Activated T-helper 1 cell treated with anti-CD3 and anti-CD28 coated beads, Interleukin-2, amount 50 U/mL, for 16 hours (primary cell): ENCODE data around the gene AXDND1.

Experiments used
- DNase-seq, 2 donors: peaks; one replicate each; pipeline ENCODE4 v3.0.0-alpha.2; 2020; ENCODE audit warnings: low read depth in 1 of 2, low spot score in 1 of 2

Gene AXDND1

DNA sequence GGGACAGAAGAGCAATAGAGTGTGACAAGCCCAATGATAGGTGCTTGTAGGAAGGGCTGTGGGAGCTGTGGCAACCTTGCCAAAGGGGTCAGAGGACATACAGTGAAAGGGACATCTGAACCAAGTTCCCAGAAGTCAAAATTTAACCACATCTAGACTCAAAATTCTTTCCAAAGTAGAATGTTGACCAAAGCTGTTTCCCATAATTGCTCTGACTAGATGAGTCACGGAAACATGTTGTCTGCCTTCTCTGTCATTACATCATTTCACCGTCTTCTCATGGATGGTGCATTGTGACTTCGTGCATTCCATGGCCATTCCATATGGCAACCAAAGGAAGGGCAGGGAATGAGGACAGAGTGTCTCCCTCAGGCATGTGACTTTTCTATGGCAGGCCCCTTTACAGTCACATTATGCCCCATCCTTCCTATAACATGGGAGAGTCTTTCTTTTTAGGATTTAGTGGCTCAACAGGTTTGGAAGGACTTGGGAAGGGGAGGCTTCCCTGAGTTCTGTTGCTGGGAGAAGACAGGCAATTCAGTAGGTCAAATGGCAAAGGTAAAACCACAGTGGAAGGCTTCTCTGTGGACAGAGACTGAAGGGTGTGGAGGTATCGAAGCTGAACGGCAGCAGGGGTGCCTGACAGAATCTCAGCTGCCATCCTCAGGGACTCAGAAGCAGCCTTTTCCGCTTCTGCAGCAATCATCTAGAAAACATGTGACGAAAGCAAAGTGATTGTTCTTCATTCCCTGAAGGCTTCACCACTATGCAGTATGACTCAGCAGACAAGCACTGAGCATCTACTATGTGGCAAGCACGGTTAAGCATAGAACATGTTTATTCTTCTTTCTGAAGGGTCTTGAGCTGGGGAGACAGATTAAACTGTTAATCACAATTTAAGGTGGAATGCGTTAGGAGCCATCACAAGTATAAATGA lies 185.2 kb downstream of the AXDND1 start:
- no peak for DNase-seq

DNA sequence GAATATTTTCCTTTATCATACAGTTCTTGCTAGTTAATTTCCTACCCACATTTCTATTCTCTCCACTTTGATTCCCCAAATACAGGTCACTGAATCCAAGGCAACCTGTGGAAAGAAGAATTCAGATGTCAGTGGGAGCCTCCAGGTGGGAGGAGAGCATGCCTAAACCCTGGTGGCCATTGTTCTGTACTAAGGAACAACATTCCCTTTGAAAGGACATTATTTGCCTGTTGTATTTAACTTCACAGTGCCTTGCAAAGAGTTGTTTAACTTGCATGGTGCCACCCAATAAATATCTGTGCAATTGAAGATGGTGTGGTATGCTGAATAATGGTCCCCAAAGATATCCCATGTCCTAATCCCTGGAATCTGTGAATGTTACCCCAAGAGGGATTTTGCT lies 188.7 kb downstream of the AXDND1 start:
- DNase-seq, result no peak

GRCh38 chr1:179558078-179558477 lies 192.3 kb downstream of the AXDND1 start:
- no peak for DNase-seq

GRCh38 chr1:179575497-179576314 lies 209.9 kb downstream of the AXDND1 start, which contains the start of gene NPHS2:
NPHS2 (minus strand) TSS chr1:179575948; CDS start chr1:179575864, 84 bp downstream.
- DNase-seq, result no peak

DNA sequence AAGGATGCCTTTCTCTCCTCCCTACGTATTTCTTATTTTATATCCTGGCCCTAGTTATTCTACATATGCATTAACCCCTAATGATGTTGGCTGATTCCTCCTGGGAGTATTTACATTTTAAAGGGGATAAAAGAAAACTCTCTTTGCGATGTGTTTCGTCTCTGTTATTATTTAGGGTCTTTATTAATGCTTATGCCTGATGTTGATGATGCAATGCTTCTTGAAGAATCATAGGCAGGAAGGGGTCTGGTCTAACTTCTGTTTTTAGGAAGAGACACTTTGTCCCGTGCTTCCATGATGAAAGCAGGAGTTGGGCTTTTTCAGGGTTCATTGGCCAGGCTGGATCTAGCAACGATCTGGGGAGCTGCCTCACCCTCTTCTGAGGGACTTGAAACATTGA lies 210.7 kb downstream of the AXDND1 start:
- no peak for DNase-seq

GRCh38 chr1:179583771-179584320 lies 218.1 kb downstream of the AXDND1 start:
- no peak for DNase-seq

- no peak for DNase-seq
Observed at GRCh38 chr1:179586107-179586823, 220.5 kb downstream of the AXDND1 start.

GRCh38 chr1:179587336-179587735 lies 221.6 kb downstream of the AXDND1 start:
- no peak for DNase-seq

GRCh38 chr1:179588425-179589024 lies 222.8 kb downstream of the AXDND1 start:
- DNase-seq, result no peak

DNA sequence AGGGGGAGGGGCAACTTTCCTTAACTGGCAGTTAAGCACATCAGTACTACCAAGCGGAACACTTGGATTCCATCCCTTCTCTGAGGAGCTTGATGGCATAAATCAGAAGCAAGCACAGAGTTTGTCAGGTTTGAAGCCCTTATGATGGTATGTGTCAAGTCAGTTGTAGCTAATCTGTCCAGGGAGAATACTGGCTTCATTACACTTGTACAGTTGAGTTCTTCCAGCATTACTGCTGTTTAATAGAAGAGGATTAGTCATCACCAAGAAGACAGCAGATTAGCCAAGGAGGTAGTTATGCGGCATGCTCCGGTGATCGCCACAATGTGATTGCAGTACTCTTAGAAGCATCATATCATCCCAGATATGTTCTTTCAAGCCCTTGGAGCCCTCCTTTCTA lies 223.7 kb downstream of the AXDND1 start:
- no peak for DNase-seq

DNA sequence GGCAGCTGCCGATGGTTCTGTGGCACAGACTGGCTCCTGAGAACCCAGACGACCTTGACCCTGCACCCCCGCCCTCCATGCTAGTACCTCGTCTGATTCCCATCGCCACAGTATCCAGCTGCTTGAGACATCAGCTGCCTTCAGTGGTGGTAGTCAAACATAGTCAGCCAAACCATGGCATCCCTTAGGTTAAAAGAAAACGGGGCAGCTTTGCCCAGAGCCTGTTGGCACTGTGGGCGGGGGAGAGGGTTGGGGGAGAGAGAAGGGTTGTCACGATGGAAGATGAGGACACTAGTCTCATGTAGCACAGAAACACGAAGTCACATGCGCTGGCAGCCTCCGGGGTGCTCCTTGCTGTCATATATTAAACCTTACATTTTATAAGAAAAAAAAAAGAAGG lies 224.9 kb downstream of the AXDND1 start:
- DNase-seq, result no peak

- DNase-seq, result no peak
Observed at GRCh38 chr1:179591253-179591591, 225.5 kb downstream of the AXDND1 start.

DNA sequence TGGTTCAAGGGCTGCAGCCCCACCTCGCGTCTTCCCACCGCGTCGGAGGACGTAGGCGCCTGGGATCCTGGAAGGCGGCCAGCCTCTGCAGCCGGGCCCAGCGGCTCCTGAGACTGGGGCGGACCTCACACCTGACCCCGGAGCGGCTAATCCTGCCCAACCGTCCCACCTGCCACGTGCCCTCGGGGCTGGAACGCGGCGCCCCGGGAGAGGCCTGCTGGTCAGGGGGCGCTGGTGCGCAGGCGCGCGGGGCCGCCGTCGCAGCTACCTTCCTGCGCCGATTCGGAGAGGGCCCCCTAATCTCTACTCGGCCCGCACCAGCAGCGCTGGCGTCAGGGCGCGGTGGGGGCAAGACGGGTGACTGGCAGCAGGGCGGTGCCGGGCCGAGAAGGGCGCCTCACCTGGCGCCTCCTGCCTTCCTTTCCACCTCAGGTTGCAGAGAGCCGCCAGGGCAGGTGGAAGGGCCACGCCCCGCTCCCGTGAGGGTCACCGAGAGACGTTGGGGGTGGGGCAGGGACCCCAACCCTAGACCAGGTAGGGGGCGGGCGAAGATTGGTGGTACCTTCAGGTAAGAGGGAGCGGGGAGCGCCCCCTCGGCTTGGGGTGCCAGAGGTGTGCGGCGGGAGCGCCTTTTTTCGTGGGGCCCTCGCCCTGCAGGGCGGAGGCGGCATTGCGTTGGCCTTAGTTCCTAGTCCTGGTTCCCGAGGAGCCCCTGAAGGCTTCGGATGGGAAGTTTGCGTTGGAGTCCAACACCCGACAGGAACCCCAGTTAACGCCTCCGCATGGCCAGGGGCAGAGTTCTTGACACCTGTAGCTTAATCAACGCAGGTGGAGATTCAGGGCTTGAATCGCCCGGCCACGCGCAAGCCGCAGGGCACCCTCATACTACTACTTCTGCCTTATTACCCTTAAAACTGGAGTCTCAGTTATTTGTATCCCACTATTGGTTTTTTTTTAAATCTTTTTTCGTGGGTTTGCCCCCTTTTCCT lies 226.1 kb downstream of the AXDND1 start, which contains the start of gene TDRD5:
Gene TDRD5 (plus strand): TSS at position 241 of the 989 bp plus-strand sequence. CDS start 784 bp downstream, outside the sequence.
- DNase-seq, result no peak

DNA sequence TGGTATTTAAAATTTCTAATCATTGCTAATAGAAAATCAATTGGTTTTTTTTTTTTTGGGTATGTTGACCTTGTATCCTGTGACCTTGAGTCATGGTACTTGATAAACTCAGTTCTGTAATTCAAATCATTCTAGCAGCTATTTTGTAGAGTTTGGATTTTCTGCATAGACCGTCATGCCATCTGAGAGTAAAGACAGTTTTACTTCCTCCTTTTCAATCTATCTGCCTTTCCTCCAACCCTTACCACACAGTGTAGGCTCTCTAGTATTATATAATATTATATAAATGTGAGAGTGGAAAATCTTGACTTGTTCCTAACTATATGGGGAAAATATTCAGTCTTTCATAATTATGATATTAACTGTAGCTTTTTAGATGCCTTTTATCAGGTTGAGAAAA lies 232.9 kb downstream of the AXDND1 start:
- DNase-seq, result no peak

DNA sequence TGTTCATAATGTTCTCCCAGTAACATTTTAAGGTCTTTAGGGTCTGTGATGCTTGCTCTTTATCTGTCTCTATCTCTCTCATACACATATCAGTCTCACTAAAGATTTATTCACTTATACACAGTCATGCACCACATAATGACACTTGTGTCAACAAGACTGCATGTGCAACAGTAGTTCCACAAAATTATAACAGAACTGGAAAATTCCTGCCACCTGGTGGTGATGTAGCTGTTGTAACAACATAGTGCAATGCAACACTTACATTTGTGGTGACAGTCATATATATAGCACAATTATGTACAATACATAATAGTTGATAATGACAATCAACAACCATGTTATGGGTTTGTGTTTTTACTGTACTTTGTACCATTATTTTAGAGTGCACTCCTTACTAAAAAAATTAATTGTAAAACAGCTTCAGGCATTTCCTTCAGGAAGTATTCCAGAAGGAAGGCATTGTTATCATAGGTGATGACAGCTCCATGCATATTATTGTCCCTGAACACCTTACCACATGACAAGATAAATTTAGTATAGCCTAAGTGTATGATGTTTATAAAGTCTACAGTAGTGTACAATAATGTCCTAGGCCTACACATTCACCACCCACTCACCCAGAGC lies 234.0 kb downstream of the AXDND1 start:
- DNase-seq, result no peak

DNA sequence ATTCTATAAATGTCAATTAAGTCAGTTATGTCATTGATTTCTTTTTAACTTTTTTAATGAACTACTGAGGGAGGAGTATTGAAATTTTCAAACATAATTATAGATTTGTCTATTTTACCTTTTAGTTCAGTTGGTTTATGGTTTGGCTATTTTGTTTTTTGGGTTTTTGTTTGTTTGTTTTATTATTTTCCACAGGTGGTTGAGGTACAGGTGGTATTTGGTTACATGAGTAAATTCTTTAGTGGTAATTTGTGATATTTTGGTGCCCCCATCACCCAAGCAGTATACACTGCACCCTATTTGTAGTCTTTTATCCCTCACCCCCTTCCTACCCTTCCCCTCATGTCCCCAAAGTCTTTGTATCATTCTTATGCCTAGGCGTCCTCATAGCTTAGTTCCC lies 235.3 kb downstream of the AXDND1 start:
- DNase-seq, result no peak
